HEK293 (cell line): ENCODE results near the gene DGUOK.

Experiments
- CTCF ChIA-PET: fragments of 350-600 bp; formaldehyde crosslinking; extraction: SDS; loops from one replicate; lab custom pipeline; 2021; ENCODE audit warnings: antibody characterized with exemption; lab: Yijun Ruan, JAX
- POLR2A ChIA-PET: fragments of 300-600 bp; formaldehyde crosslinking; extraction: SDS; loops from one replicate; lab custom pipeline; 2020; ENCODE audit warnings: antibody characterized with exemption, inconsistent platforms; lab: Yijun Ruan, JAX
- H3K27ac ChIP-seq: fragments of 200-500 bp; sonication (Bioruptor generic); 2 replicates; pipeline ENCODE4 v1.5.1; 2014; ENCODE audit warnings: low read depth, low read length, control low read depth, inconsistent platforms; ENCODE audit errors: extremely low read depth
- H3K36me3 ChIP-seq, 2 experiments: fragments of 200-500 bp in 1 of 2; sonication (Bioruptor generic) in 1 of 2; 1 replicate in 1 of 2; 2 replicates in 1 of 2; pipeline ENCODE4 v1.5.1; 2014 to 2017; ENCODE audit warnings: inconsistent platforms in 2 of 2, low read length in 2 of 2; ENCODE audit not compliant: control insufficient read depth in 2 of 2, insufficient read depth in 1 of 2
- H3K4me1 ChIP-seq: fragments of 200-500 bp; sonication (Bioruptor generic); 2 replicates; pipeline ENCODE4 v1.5.1; 2014; ENCODE audit warnings: mild to moderate bottlenecking, low read length, inconsistent platforms; ENCODE audit not compliant: control insufficient read depth, insufficient read depth
- H3K4me3 ChIP-seq: 2 replicates; pipeline ENCODE4 v1.5.1; 2011; ENCODE audit warnings: low read depth, mild to moderate bottlenecking, control low read depth, low read length, moderate library complexity
- H3K9me3 ChIP-seq: fragments of 200-500 bp; sonication (Bioruptor generic); 2 replicates; pipeline ENCODE4 v1.5.1; 2014; ENCODE audit warnings: low read depth, low read length, inconsistent platforms; ENCODE audit not compliant: control insufficient read depth, insufficient read depth
- HOXD13 ChIP-seq: sonication (generic); formaldehyde crosslinking; IDR thresholded peaks from 2 replicates; pipeline ENCODE4 v1.8.0; 2022; ENCODE audit warnings: missing genetic modification reagents, borderline replicate concordance
- PRDM1 ChIP-seq: fragments of 450-650 bp; formaldehyde crosslinking; IDR thresholded peaks from 2 replicates; pipeline ENCODE4; 2016; ENCODE audit warnings: missing biosample characterization, missing genetic modification characterization
- TCF7L2 ChIP-seq: IDR thresholded peaks from 2 replicates; pipeline ENCODE4 v1.6.1; 2011; ENCODE audit warnings: low read depth, mild to moderate bottlenecking, inconsistent platforms, low read length, moderate library complexity, borderline replicate concordance
- TRIM28 ChIP-seq: IDR thresholded peaks from 2 replicates; pipeline ENCODE4 v1.6.1; 2011; ENCODE audit warnings: low read length, control low read depth, borderline replicate concordance
- ZNF155 ChIP-seq: fragments of 450-650 bp; formaldehyde crosslinking; IDR thresholded peaks from 2 replicates; pipeline ENCODE4 v1.5.1; 2016; ENCODE audit warnings: missing biosample characterization, missing genetic modification characterization
- ZNF174 ChIP-seq: fragments of 450-650 bp; formaldehyde crosslinking; IDR thresholded peaks from 2 replicates; pipeline ENCODE4 v1.5.0; 2017; ENCODE audit warnings: missing biosample characterization, mild to moderate bottlenecking, missing genetic modification characterization
- ZNF19 ChIP-seq: fragments of 450-650 bp; formaldehyde crosslinking; IDR thresholded peaks from 2 replicates; pipeline ENCODE4; 2016; ENCODE audit warnings: missing biosample characterization, missing genetic modification characterization, low read depth
- ZNF202 ChIP-seq: fragments of 450-650 bp; formaldehyde crosslinking; IDR thresholded peaks from 2 replicates; pipeline ENCODE4 v1.5.1; 2016; ENCODE audit warnings: missing biosample characterization, missing genetic modification characterization, borderline replicate concordance
- ZNF248 ChIP-seq: fragments of 450-650 bp; formaldehyde crosslinking; IDR thresholded peaks from 2 replicates; pipeline ENCODE4 v1.5.1; 2017; ENCODE audit warnings: missing biosample characterization, missing genetic modification characterization
- ZNF433 ChIP-seq: fragments of 450-650 bp; formaldehyde crosslinking; IDR thresholded peaks from 2 replicates; pipeline ENCODE4 v1.5.1; 2016; ENCODE audit warnings: missing biosample characterization, missing genetic modification characterization, low read depth
- ZNF514 ChIP-seq: fragments of 450-650 bp; formaldehyde crosslinking; IDR thresholded peaks from 2 replicates; pipeline ENCODE4 v1.5.1; 2016; ENCODE audit warnings: missing biosample characterization, missing genetic modification characterization
- ZNF558 ChIP-seq: fragments of 450-650 bp; formaldehyde crosslinking; IDR thresholded peaks from 2 replicates; pipeline ENCODE4 v1.5.1; 2016; ENCODE audit warnings: missing biosample characterization, missing genetic modification characterization
- ZNF561 ChIP-seq: fragments of 450-650 bp; IDR thresholded peaks from 2 replicates; pipeline ENCODE4 v1.5.1; 2018; ENCODE audit warnings: missing biosample characterization, missing genetic modification characterization, borderline replicate concordance
- ZNF610 ChIP-seq: fragments of 450-650 bp; formaldehyde crosslinking; IDR thresholded peaks from 2 replicates; pipeline ENCODE4 v1.5.1; 2016; ENCODE audit warnings: missing biosample characterization, missing genetic modification characterization, borderline replicate concordance
- TF ChIP-seq, protein P1 (sequence below): fragments of 450-650 bp; formaldehyde crosslinking; IDR thresholded peaks from 2 replicates; pipeline ENCODE4 v1.5.1; 2016; ENCODE audit warnings: missing biosample characterization, missing genetic modification characterization
- TF ChIP-seq, protein P2 (sequence below): fragments of 450-650 bp; IDR thresholded peaks from 2 replicates; pipeline ENCODE4 v1.5.1; 2018; ENCODE audit warnings: missing biosample characterization, missing genetic modification characterization
- TF ChIP-seq, protein P3 (sequence below): fragments of 450-650 bp; formaldehyde crosslinking; IDR thresholded peaks from 2 replicates; pipeline ENCODE4 v1.5.1; 2016; ENCODE audit warnings: missing biosample characterization, missing genetic modification characterization
- TF ChIP-seq, protein P4 (sequence below): fragments of 450-650 bp; IDR thresholded peaks from 2 replicates; pipeline ENCODE4 v1.5.1; 2018; ENCODE audit warnings: missing biosample characterization, mild to moderate bottlenecking, missing genetic modification characterization
- TF ChIP-seq, protein P5 (sequence below): fragments of 450-650 bp; formaldehyde crosslinking; IDR thresholded peaks from 2 replicates; pipeline ENCODE4 v1.5.1; 2017; ENCODE audit warnings: missing biosample characterization, missing genetic modification characterization

Gene DGUOK

DNA sequence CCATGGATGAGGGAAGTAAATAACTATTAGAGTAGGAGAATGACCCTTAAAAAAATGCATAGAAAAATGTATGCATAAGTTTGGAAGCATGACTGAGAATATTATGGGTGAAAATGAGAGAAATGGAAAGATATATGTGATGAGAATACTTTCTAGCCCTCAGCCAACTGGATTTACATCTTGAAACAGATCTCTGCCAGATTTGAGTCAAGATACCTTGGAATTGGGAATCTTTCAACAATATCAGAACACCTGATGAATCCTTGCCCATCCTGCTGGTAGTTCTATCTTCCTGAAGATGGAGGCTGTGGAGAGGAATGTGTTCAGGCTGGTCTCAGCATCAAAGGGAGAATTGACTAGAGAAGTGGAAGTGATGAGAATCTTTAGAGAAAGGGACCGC lies 63.9 kb downstream of the DGUOK start:
- CTCF ChIA-PET: no interaction called here
- Histone ChIP-seq H3K9me3 (no peaks in the 10 kb centered on the region), H3K4me1 (0 out of 2 replicates have a peak, but pooled peaks cover 3% of the 10 kb centered on the region)
- no peak for TF ChIP-seq ZNF155 (tag by site-specific recombination)
- 0 out of 2 replicates have a peak, but pooled peaks have one; percentile 10 for TF ChIP-seq PRDM1 (tag by site-specific recombination)
- TF ChIP-seq, all 188 proteins: peak for 1
- POLR2A ChIA-PET: interaction anchor here (1.0 kb wide), 1 partner anchor 188 kb away, joined by 3 read pairs; the partner anchor contains the start of gene MOB1A
- H3K36me3 ChIP-seq: peaks cover 4 to 39% of the 10 kb centered on the region in 2 experiments; a peak in 2 of 3 replicates
- H3K27ac ChIP-seq: no peak overlapping the region
- no peak overlapping the region for H3K4me3 ChIP-seq

DNA sequence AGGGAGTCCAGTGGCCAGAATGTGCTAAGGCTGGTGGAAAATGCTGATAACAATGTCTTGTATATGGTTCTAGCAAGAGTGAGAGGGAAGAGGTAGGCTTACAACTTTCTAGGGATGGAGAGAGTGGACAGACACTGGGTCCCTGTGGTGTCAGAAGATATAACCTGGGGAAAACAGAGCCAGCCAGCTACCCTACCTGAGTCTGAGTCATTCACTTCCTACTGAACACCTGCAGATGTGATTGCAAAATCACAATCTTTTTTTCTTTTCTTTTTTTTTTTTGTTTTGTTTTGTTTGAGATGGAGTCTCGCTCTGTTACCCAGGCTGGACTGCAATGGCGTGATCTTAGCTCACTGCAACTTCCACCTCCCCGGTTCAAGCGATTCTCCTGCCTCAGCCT lies 65.4 kb downstream of the DGUOK start:
- POLR2A ChIA-PET: interaction anchor here (0.7 kb wide), 1 partner anchor 8 kb away, joined by 5 read pairs; no protein-coding TSS in a partner anchor
- H3K4me3 ChIP-seq: no peak overlapping the region
- no peaks in the 10 kb centered on the region for H3K9me3 ChIP-seq
- peaks cover 4 to 29% of the 10 kb centered on the region in 2 experiments; a peak in 2 of 3 replicates for H3K36me3 ChIP-seq
- TF ChIP-seq, protein P1, sequence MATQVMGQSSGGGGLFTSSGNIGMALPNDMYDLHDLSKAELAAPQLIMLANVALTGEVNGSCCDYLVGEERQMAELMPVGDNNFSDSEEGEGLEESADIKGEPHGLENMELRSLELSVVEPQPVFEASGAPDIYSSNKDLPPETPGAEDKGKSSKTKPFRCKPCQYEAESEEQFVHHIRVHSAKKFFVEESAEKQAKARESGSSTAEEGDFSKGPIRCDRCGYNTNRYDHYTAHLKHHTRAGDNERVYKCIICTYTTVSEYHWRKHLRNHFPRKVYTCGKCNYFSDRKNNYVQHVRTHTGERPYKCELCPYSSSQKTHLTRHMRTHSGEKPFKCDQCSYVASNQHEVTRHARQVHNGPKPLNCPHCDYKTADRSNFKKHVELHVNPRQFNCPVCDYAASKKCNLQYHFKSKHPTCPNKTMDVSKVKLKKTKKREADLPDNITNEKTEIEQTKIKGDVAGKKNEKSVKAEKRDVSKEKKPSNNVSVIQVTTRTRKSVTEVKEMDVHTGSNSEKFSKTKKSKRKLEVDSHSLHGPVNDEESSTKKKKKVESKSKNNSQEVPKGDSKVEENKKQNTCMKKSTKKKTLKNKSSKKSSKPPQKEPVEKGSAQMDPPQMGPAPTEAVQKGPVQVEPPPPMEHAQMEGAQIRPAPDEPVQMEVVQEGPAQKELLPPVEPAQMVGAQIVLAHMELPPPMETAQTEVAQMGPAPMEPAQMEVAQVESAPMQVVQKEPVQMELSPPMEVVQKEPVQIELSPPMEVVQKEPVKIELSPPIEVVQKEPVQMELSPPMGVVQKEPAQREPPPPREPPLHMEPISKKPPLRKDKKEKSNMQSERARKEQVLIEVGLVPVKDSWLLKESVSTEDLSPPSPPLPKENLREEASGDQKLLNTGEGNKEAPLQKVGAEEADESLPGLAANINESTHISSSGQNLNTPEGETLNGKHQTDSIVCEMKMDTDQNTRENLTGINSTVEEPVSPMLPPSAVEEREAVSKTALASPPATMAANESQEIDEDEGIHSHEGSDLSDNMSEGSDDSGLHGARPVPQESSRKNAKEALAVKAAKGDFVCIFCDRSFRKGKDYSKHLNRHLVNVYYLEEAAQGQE (tag by site-specific recombination): no peak
- peak; percentile 59; the same call in 1 of the 2 replicates for TF ChIP-seq PRDM1 (tag by site-specific recombination)
- TF ChIP-seq, protein P2, sequence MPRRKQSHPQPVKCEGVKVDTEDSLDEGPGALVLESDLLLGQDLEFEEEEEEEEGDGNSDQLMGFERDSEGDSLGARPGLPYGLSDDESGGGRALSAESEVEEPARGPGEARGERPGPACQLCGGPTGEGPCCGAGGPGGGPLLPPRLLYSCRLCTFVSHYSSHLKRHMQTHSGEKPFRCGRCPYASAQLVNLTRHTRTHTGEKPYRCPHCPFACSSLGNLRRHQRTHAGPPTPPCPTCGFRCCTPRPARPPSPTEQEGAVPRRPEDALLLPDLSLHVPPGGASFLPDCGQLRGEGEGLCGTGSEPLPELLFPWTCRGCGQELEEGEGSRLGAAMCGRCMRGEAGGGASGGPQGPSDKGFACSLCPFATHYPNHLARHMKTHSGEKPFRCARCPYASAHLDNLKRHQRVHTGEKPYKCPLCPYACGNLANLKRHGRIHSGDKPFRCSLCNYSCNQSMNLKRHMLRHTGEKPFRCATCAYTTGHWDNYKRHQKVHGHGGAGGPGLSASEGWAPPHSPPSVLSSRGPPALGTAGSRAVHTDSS (tag by site-specific recombination): no peak
- no peaks in the 10 kb centered on the region for H3K4me1 ChIP-seq
- CTCF ChIA-PET: interaction anchor here (0.6 kb wide), 1 partner anchor 208 kb away, joined by 3 read pairs; no protein-coding TSS in a partner anchor
- H3K27ac ChIP-seq: no peak overlapping the region

DNA sequence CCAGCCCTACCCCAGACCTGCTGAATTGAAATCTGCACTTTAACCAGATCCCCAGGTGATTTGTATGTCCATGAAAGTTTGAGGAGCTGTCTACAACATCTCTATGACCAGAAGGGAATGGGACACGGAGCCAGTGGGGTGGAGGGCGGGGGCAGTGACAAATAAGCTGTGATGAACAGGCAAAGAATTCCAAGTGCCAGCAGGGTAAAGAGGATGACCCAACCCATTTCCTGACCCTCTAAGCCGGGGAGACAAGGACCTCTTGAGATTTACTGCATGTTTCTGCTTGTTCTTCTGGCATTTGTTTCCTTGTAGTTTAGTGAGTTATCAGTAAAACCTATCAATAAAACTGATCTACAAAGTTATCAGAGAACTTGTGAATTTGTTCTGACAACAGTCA lies 66.7 kb downstream of the DGUOK start:
- ChIA-PET CTCF (no interaction called here), POLR2A (interaction anchor here (0.9 kb wide), 1 partner anchor 8 kb away, joined by 3 read pairs; no protein-coding TSS in a partner anchor)
- H3K36me3 ChIP-seq: peaks cover 4 to 19% of the 10 kb centered on the region in 2 experiments; a peak in 2 of 3 replicates
- H3K4me1 ChIP-seq: no peaks in the 10 kb centered on the region
- H3K4me3 ChIP-seq: no peak overlapping the region
- H3K27ac ChIP-seq: no peak overlapping the region
- H3K9me3 ChIP-seq: no peaks in the 10 kb centered on the region
- TF ChIP-seq, protein P3, sequence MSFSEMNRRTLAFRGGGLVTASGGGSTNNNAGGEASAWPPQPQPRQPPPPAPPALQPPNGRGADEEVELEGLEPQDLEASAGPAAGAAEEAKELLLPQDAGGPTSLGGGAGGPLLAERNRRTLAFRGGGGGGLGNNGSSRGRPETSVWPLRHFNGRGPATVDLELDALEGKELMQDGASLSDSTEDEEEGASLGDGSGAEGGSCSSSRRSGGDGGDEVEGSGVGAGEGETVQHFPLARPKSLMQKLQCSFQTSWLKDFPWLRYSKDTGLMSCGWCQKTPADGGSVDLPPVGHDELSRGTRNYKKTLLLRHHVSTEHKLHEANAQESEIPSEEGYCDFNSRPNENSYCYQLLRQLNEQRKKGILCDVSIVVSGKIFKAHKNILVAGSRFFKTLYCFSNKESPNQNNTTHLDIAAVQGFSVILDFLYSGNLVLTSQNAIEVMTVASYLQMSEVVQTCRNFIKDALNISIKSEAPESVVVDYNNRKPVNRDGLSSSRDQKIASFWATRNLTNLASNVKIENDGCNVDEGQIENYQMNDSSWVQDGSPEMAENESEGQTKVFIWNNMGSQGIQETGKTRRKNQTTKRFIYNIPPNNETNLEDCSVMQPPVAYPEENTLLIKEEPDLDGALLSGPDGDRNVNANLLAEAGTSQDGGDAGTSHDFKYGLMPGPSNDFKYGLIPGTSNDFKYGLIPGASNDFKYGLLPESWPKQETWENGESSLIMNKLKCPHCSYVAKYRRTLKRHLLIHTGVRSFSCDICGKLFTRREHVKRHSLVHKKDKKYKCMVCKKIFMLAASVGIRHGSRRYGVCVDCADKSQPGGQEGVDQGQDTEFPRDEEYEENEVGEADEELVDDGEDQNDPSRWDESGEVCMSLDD (tag by site-specific recombination): no peak
- TF ChIP-seq ZNF561 (tag by site-specific recombination) (no peak), ZNF248 (tag by site-specific recombination) (no peak), TCF7L2 (no peak), ZNF610 (tag by site-specific recombination) (no peak), ZNF19 (tag by site-specific recombination) (no peak), ZNF202 (tag by site-specific recombination) (no peak), ZNF174 (tag by site-specific recombination) (no peak), HOXD13 (no peak), ZNF433 (tag by site-specific recombination) (no peak), TRIM28 (no peak), ZNF514 (tag by site-specific recombination) (no peak), ZNF558 (tag by site-specific recombination) (no peak)
- TF ChIP-seq, protein P4, sequence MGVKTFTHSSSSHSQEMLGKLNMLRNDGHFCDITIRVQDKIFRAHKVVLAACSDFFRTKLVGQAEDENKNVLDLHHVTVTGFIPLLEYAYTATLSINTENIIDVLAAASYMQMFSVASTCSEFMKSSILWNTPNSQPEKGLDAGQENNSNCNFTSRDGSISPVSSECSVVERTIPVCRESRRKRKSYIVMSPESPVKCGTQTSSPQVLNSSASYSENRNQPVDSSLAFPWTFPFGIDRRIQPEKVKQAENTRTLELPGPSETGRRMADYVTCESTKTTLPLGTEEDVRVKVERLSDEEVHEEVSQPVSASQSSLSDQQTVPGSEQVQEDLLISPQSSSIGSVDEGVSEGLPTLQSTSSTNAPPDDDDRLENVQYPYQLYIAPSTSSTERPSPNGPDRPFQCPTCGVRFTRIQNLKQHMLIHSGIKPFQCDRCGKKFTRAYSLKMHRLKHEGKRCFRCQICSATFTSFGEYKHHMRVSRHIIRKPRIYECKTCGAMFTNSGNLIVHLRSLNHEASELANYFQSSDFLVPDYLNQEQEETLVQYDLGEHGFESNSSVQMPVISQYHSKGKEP (tag by site-specific recombination): no peak
- TF ChIP-seq, protein P5, sequence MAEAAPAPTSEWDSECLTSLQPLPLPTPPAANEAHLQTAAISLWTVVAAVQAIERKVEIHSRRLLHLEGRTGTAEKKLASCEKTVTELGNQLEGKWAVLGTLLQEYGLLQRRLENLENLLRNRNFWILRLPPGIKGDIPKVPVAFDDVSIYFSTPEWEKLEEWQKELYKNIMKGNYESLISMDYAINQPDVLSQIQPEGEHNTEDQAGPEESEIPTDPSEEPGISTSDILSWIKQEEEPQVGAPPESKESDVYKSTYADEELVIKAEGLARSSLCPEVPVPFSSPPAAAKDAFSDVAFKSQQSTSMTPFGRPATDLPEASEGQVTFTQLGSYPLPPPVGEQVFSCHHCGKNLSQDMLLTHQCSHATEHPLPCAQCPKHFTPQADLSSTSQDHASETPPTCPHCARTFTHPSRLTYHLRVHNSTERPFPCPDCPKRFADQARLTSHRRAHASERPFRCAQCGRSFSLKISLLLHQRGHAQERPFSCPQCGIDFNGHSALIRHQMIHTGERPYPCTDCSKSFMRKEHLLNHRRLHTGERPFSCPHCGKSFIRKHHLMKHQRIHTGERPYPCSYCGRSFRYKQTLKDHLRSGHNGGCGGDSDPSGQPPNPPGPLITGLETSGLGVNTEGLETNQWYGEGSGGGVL (tag by site-specific recombination): no peak
